ENCODE data around the gene IRF5.

Gene IRF5

DNA sequence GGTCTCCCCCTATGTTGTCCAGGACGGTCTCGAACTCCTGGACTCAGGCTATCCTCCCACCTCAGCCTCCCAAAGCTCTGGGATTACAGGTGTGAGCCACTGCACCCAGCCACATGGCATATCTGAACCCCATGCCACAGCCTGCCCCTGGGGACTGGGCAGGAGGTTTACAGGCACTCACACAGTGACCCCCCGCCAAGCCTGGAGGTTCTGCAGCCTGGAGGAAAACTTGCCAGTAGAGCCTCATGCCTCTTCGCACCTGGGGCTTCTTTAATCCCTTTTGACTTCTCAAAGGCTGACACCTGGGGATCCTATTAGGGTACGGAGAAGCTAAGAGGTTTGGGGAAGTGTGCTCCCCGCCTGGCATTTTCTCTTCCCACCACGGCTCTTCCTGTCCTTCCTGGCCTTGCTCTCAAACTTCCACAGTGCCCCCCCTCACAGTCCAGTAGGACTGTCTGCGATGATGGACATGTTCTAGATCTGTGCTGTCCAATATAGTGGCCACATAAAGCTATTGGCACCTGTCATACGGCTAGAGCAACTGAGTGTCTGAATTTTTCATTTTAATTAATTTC, 15.8 kb upstream of the IRF5 start:
- no peak for DNase-seq

DNA sequence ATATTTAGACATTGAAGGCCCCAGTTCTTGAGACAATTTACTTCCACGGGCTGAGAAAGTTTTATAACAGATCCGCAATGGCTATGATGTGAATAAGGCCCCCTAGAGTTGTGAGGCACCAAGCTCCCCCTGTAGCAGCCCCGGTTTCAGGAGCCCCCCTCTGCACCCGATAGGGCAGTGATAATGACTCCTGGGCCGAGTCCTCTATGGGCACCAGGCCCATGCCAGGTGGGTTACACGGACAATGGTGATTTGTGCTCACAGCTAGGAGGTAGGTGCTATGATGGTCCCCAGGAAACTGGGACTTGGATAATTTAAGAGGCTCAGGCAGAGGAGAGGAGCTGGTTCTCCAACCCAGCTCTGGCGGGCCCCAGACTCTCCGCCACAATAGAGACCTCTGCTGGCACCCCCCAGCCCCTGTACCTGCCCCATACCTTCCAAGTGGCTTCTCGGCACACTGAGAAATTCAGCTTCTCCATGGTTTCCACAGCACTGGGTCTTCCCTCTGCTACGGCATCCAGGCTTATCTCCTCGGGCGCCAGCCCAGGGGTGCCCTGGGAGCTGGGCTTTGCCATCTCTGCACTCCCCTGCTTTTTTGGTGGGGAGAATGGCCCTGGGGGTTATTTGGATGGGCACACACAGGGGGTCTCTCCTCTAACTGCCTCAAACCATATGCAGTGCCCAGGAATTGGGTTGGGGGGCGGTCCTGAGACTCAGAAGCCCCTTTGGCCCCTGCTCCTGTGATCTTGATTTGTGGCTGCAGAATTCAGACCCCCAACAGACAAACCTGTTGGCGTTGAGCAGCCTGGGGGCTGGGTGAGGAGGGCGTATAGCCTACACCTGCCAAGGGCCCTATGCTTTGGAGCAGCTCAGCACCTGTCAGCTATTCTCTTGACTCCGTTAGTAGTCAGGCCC, 15.0 kb upstream of the IRF5 start:
- no peak for DNase-seq

DNA sequence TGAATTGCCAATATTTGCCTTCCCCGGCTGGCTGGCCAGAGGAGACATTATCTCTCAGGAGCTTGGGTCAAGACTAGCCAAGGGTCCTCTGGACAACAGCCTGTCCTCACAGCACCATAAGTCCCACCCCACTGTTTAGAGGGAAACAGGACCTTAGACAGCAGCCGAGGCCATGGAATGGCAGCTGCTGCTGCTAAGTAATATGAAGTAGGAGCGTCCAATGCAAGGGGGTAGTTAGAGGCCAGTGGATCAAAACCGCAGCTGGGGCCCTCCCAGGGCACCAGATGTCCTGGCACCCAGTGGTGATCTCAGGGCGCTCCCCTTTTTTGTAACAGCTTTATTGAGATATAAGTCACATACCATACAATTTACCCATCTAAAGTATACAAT, 14.3 kb upstream of the IRF5 start:
- no peak for DNase-seq

DNA sequence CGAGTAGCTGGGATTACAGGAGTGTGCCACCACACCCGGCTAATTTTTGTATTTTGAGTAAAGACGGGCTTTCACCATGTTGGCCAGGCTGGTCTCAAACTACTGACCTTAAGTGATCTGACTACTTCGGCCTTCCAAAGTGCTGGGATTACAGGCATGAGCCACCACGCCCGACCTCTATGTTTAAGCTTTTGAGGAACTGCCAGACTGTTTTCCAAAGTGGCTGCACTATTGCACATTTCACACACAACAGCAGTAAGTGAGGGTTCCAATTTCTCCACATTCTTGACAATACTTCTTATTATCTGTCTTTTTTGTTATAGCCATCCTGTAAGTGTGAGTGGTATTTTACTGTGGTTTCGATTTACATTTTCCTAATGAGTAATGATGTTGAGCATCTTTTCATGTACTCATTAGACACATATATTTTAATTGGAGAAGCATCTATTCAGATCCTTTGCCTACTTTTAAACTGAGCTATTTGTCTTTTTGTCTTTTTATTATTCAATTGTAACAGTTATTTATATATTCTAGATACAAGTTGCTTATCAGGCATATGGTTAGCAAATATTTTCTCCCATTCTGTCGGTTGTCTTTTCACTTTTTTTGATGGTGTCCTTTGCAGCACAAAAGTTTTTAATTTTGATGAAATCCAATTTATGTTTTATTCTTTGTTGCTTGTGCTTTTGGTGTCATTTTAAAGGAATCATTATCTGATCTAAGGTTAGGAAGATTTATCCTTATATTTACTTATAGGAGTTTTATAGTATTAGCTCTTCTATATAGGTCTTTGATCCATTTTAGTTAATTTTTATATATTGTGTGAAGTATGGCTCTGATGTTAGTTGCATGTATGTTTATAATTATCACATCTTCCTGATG, 12.8 kb upstream of the IRF5 start:
- DNase-seq, result no peak

DNA sequence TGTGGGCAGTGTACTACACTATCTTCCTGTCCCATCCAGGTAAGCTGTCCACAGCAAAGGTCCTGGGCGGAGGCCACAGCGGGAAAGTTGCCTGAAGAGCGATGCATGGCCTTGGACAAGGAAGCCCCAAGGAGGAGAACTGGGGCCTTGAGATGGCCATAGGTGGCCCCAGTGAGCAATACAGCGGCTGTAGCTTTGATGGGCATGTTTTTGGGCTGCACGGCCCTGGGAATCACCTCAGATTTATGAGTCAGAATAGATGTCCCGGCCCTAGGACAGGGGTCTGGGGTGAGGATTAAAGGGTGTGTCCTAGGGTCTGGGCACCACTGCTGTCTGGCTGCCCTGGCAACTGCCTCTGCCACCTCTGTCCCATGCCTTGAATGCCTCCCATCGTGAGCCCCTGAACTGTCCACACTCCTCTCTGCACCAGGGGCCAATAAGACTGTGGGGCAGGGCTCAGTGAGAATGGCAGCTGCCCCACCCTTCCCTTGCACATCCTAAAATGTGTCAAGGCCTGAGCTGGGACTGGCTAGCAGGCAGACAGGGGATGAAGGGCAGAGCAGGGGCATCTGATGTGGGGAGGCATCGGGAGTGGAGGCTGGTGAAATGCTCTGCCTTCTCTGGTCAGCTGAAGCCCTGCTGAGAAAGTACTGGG, 9.4 kb upstream of the IRF5 start:
- no peak for DNase-seq

DNA sequence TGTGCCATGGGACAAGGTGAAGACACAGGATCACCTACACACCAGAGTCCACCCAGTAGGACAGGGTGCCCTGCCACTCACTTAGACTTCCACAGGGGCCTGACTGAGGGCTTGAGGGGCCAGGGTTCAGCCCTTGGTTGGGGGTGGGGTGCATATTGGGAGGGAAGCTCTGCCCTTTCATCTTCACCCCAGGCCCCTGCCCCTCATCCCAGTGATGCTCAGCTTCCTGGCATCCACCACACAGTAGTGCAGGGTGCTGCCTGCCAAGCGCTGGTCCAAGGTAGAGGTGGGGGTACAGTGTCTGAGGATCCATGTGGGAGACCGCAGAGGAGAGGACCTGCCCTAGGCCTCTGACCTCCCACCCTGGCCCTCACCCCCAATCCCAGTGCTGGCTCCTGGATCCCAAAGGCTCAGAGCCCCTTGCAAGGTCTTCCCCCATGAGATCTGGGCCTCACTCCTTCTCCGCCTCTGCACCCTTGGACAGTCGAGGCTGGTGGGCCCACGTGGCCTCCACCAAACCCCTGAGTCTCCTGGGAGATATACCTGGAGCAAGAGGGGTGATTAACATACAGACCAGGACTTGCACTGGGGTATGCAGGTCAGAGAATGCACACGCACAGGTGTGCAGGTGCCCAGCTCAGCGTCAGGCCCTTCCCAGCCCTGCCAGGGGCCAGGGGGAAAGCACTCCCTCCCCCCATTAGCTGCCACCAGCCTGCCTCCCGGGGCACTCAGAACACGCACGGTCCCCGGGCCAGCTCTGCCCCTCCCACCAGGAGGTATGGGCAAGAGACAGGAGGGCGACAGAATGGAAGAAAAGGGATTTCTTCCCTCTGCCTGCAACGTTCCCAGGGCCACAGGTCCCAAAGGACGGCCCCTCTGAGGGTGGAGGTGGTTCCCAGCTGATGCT, 8.6 kb upstream of the IRF5 start:
- no peak for DNase-seq

DNA sequence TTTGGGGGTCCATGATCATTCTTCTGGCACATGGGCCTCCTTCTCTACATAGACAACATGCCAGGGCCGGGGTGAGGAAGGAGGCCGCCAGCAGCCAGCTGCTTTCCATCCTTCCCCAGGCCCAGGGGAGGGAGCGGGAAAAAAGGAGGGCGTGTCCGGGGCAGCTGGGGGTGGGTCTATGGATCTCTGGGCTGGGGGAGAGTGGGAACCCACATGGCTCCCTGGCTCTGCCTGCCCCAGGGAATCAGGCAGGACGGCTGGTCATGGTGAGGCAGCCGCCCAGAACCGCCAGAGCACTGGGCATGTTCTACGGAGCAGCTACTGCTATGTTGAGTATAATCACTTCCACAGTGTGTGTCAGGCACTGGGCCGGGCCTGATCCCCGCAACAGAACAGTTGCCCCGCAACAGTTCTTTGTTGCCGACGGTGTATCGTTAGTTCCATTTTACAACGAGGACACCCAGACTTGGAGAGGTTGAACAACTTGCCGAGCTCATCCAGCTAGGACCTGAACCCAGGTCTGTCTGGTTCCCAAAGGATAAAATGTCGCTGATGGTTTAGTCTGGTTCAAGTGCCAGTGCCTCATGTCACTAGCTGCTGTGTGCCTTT, 6.4 kb upstream of the IRF5 start:
- DNase-seq, result no peak

DNA sequence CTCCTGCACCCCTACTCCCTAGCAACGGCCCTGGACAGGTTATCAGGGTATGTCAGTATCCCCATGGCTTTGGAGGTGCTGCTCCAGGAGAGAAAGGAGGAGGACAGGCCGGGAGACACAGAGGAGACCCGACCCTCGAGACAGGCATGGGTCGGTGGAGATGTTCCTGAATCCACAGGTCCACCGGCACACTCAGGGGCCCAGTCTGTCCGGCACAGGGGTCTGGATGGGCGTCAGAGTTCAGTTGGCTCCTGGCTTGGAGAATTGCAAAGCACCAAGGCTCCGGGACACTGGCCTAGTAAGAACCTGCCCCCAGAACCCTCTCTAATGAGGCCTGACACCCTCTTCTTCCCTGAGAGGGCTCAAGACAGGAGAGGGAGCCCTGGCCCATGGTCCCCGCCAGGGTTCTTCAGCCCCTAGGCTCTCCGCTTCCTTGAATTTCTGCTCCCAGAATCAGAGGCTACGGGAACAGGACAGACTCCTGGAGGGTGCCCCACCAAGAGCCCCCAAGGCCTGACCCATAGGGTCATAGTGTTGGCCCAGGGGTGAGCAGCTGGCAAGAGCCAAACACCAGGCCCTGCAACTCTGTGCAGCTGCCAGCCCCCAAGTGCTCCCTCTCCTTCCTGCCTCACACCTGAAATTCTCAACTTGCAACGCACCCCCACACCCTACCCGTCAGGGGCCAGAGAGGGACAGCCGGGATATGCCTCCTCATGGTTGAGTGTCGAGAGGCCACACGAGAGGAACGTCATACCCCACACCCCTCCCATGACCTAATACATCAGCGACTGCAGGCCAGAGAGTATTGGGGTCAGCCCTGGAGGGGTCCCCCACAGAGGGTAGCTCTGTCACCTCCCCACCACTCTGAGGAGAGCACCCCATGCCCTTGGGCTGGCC, 5.5 kb upstream of the IRF5 start:
- DNase-seq, result no peak

DNA sequence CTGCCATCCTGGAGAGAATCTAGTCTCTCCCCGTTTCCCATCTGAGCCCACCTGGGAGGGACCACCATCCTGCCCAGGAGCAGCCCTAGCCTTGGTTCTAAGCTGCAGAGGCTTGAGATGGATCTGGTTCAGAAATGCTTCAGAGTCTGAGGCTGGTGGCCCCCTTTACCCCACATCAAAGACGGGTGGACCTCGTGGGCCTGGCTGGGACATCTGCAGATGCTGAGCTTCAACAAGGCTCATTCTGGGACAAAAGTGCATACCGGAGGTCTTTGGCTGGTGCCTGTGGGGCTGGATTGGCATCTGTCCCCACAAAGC, 4.9 kb upstream of the IRF5 start:
- no peak for DNase-seq

DNA sequence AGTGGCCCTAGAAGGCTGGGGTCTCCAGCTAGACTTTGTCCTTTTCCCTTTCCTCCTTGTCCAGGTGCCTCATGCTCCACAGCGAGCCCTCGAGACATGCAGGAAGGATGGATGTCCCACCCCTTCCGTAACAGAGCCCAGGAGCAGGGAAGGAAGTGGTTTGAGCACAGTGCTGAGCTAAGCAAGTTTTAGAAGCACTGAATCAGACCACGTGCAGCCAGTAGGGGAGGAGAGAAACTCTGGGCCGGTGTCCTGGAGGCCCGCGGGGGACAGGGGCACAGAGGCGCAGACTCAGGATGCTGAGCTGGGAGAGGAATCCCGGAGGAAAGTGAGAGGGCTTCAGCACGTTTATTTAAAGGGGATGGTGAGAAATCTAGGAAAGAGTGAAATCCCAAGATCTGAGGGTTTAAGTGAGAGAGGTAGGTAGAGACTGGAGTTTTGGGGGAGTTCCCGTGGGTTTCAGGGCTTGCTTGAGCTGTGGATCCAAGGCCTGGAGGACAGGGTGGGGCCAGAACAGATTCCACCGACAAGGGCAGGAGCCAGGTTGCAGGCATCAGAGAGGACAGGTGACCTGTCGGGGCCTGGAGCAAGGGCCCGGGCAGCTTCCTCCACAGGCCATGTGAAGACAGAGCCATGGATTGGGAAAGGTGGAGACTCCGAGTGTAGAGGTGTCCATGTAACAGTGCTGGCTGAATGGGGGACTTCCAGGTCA, 4.4 kb upstream of the IRF5 start:
- no peak for DNase-seq

DNA sequence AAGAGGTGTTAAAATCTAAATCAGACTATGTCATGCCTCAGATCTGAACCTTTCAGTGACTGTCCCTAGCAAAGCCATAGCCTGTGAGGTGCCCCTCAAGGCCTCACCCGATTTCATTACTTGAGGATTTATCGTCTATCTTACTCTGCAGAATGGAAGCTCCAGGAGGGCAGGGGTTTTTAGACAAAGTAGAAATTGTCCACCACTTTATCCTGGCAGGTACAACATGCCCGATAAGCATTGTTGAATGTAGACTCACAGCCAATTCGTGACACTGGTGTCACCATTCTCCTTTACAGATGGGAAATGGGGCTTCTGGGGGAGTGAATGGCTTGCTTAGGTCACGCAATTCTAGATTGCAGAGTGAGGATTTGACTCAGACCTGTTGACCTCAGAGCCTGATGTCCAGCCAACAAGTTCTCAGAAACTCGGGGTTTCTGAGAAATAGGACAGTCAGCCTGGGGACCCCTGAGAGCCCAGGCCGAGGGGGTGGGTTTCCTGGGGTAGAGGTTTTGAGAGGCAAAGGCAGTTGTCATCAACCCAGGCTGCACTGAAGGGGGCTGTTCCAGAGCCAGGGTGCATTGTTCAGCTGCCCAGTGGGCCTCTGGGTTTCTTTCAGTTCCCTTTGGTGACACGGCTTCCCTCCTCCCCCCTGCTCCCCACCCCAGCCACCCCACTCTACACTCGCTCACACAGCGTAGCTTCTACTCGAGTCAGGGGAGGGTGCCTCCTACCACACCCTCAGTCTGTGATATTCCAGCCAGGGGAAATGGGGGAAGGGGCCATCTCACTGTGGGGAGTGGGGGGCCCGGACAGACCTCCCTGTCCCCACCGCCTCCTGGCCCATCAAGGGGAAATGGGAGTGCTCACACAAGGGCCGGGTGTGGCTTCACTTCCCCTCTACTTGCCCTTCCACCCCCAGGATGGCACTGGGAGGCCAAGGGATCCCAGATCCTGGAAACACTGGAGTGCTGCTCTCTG, 3.1 kb upstream of the IRF5 start:
- DNase-seq, result no peak

DNA sequence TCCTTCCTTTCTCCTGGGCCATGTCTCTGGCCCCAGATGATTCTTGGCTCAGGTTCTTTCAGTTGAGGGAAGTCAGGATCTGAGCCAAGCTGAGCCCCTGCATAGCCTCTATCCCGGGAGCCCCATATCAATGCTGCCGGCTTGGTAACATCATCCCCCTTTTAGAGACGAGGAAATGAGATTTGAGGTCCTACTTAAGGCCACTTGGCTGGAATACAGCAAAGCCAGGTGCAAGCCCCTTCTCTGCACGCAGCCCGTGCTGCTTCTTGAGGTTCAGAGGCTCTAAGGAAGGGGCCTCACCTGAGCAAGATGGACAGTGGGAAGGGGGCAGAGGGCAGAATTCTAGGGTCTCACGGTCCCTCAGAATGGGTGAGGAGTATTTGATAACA, 2.4 kb upstream of the IRF5 start:
- no peak for DNase-seq

DNA sequence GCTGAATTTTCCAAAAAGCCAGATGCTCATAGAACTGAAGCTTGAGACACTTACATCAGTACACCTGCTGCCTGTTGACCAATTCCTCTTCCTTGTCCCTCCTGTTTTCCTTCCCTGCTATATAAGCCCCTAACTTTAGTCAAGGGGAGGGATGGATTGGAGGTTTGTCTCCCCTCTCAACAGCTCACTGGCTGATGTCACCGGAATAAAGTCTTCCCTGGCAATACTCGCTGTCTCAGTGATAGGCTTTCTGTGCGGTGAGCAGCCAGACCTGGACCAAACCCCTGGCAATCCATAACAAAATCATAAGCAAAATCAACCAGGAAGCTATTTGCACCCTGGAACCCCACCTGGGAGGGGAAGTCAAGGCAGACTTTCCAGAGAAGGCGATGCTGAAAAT, 929 bp upstream of the IRF5 start:
- no peak for DNase-seq

DNA sequence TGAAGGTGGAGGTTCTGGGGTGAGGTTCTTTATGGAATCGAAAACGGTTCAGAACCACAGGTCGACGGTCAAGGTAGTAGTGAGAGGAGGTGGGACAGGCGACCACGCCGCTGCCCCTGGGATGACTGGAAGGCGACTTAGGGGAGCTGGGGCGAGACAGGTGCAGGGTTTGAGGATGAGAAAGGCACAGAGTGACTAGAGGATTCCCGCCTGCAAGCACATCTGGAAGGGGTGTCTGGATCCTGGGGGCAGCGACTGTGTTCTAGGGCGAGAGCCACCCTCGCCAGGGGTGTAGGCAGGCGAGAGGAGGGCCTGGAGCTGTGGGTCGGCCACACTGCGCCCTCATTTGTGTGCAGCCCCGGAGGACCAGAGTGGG, 468 bp upstream of the IRF5 start:
- DNase-seq, result no peak

DNA sequence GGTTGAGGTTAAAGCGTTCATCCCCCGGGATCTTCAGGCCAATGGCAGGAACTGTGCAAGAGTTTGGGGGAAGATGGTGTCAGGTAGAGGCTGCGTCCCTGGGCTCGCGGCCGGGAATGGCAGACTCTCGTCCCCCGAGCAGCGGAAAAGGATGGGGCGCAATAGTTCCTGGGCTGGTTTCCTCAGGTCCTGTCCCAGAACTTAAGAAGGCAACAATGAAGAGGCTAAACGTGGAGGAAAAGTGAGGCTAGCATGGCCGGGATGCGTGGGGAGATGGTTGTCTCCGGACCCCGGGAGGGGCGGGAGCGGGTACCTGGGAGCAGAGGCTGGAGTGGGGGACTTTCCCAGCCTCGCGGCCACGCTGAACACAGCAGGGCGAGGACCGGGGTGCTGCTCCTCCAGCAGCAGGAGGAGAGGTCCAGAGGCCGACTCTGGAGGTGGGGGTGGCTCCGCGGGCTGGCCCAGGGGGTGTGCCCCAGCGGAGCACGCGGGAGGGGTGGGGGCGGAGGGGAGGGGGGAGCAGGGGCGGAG, 882 bp downstream of the IRF5 start:
- DNase-seq, result no peak

DNA sequence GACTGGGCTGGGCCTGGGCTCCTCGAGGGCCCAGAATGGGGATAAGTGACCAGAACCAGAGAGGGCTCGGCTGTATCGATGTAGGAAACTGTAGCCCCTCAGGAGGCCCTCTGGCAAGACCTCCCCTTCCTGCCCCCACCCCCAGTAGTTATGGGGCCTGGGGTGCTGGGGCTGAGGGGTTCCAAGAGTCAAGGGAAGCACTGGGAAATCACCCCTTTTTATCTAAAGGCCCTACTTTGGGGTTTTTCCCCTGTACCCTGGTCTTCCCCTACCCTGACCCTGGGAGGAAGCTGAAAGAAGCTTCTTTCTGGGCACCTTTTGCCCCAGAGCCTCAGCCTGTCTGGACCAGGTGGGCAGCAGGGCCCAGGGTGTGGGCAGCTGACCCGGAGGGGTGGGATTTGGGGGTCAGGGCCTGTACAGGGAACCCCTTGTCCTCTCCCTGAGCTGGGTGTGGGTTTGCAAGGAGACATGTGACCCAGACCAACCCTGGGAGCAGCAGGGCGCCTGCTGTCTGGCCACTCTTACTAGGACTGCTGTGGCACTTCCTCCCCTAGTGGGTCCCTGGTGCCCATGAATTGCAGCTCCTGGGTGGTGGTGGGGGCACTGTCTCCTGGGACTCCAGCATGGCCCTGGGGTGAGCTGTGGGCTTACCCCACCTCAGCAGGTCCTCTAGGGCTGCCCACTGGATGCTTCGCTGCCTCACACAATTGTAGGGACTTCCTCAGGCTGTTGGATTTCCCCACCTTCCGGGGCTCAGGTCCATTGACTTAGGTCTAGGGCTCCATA, 1.5 kb downstream of the IRF5 start:
- DNase-seq, result no peak

DNA sequence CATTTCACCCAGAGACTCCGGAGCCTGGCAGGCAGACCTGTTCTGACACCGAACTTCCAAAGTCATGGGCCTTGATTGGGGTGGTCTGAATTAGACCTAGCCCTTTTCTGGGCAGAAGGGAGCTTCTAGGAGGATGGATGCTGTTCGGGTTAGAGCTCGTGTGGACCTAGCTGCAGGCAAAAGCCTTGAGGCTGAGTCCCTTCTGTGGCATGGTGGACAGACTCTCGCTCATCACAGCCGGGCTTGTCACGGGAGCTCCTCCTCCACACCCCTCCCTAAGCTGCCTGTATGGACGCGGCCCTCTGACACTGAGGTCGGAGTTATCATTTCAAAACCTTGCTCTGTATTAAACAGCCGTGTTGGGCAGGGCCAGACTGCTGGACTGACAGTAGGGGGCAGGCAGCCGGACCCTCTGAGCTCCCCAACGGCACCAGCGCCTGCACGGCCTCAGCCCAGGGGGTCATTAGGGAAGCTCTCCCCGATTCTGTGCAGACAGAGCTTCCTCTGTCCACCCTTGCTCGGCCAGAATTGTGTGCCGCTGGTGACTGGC, 2.2 kb downstream of the IRF5 start:
- no peak for DNase-seq

Data from fibroblast of upper back skin (primary cell).